ENCODE results near the gene YIF1B.

YIF1B gene

GRCh38 chr19:38276942-38277517, 38.7 kb downstream of the YIF1B start:
- ChIA-PET POLR2A (no interaction called here), CTCF (interaction anchor here (0.7 kb wide), 1 partner anchor 33 kb away, joined by 3 read pairs; no protein-coding TSS in a partner anchor)
- no peak for TF ChIP-seq ELF4 (IDR thresholded peaks at IDR 0.05)
- no peak for TF ChIP-seq SUZ12 (IDR thresholded peaks at IDR 0.05)
- TF ChIP-seq NFRKB (IDR thresholded peaks at IDR 0.05), result no peak
- no peak for TF ChIP-seq L3MBTL2 (conservative IDR thresholded peaks at IDR 0.05)
- TF ChIP-seq SP1 (IDR thresholded peaks at IDR 0.05), result no peak
- no peak for TF ChIP-seq ARNT (IDR thresholded peaks at IDR 0.05)
- TF ChIP-seq LEF1 (IDR thresholded peaks at IDR 0.05; ENCODE audit: borderline replicate concordance), result no peak
- no peak for TF ChIP-seq FOXK2 (IDR thresholded peaks at IDR 0.05)
- no peak for TF ChIP-seq BHLHE40 (IDR thresholded peaks at IDR 0.05; ENCODE audit: borderline replicate concordance)
- no peak for TF ChIP-seq FOXM1 (IDR thresholded peaks at IDR 0.05; ENCODE audit: borderline replicate concordance)
- no peak for TF ChIP-seq PKNOX1 (IDR thresholded peaks at IDR 0.05)
- no peak for TF ChIP-seq HDGF (IDR thresholded peaks at IDR 0.05; ENCODE audit: borderline replicate concordance)
- TF ChIP-seq FOXA1 (IDR thresholded peaks at IDR 0.05), result no peak
- TF ChIP-seq CTBP1 (IDR thresholded peaks at IDR 0.05; ENCODE audit: borderline replicate concordance), result no peak
- no peak for TF ChIP-seq TARDBP (IDR thresholded peaks at IDR 0.05)
- DNase-seq (ENCODE audit: extremely low spot score), result no peak

GRCh38 chr19:38274739-38275138, 41.0 kb downstream of the YIF1B start:
- POLR2A ChIA-PET, result no interaction called here
- no peak for DNase-seq (ENCODE audit: extremely low spot score)
- CTCF ChIA-PET, result no interaction called here
- TF ChIP-seq ARNT (IDR thresholded peaks at IDR 0.05), result no peak
- no peak for TF ChIP-seq LEF1 (IDR thresholded peaks at IDR 0.05; ENCODE audit: borderline replicate concordance)
- TF ChIP-seq FOXK2 (IDR thresholded peaks at IDR 0.05), result no peak
- TF ChIP-seq BHLHE40 (IDR thresholded peaks at IDR 0.05; ENCODE audit: borderline replicate concordance), result no peak
- TF ChIP-seq CTBP1 (IDR thresholded peaks at IDR 0.05; ENCODE audit: borderline replicate concordance), result no peak
- TF ChIP-seq NFRKB (IDR thresholded peaks at IDR 0.05), result no peak
- TF ChIP-seq PKNOX1 (IDR thresholded peaks at IDR 0.05), result no peak
- no peak for TF ChIP-seq ZNF384 (IDR thresholded peaks at IDR 0.05)
- TF ChIP-seq L3MBTL2 (conservative IDR thresholded peaks at IDR 0.05), result no peak

GRCh38 chr19:38273499-38273898, 42.2 kb downstream of the YIF1B start:
- POLR2A ChIA-PET, result no interaction called here
- DNase-seq (ENCODE audit: extremely low spot score), result no peak
- CTCF ChIA-PET, result no interaction called here
- TF ChIP-seq CTBP1 (IDR thresholded peaks at IDR 0.05; ENCODE audit: borderline replicate concordance) (no peak), FOXK2 (IDR thresholded peaks at IDR 0.05) (no peak), PKNOX1 (IDR thresholded peaks at IDR 0.05) (no peak)

GRCh38 chr19:38270587-38271167, 45.1 kb downstream of the YIF1B start:
- TF ChIP-seq CTBP1 (IDR thresholded peaks at IDR 0.05; ENCODE audit: borderline replicate concordance) (no peak), FOXM1 (IDR thresholded peaks at IDR 0.05; ENCODE audit: borderline replicate concordance) (no peak), BHLHE40 (IDR thresholded peaks at IDR 0.05; ENCODE audit: borderline replicate concordance) (no peak), ZNF384 (IDR thresholded peaks at IDR 0.05) (no peak), SUZ12 (IDR thresholded peaks at IDR 0.05) (no peak), L3MBTL2 (conservative IDR thresholded peaks at IDR 0.05) (peak; percentile 22; the same call in 1 of the 2 replicates), SP1 (IDR thresholded peaks at IDR 0.05) (no peak), LEF1 (IDR thresholded peaks at IDR 0.05; ENCODE audit: borderline replicate concordance) (no peak)
- POLR2A ChIA-PET, result no interaction called here
- DNase-seq (ENCODE audit: extremely low spot score), result no peak
- CTCF ChIA-PET, result interaction anchor here (0.6 to 1.2 kb wide), 3 partner anchors 13 to 508 kb away, joined by 3 read pairs; no protein-coding TSS in a partner anchor

GRCh38 chr19:38268539-38268938, 47.2 kb downstream of the YIF1B start:
- DNase-seq (ENCODE audit: extremely low spot score), result no peak
- ChIA-PET POLR2A (no interaction called here), CTCF (no interaction called here)
- TF ChIP-seq NFRKB (IDR thresholded peaks at IDR 0.05) (no peak), PKNOX1 (IDR thresholded peaks at IDR 0.05) (no peak), LEF1 (IDR thresholded peaks at IDR 0.05; ENCODE audit: borderline replicate concordance) (no peak), L3MBTL2 (conservative IDR thresholded peaks at IDR 0.05) (no peak), FOXA1 (IDR thresholded peaks at IDR 0.05) (no peak), ELF4 (IDR thresholded peaks at IDR 0.05) (no peak), HDGF (IDR thresholded peaks at IDR 0.05; ENCODE audit: borderline replicate concordance) (no peak), SUZ12 (IDR thresholded peaks at IDR 0.05) (no peak), FOXK2 (IDR thresholded peaks at IDR 0.05) (no peak)

Data from HEK293T (cell line).